Measurements from ENCODE around the gene ELOB. TPM values are rescaled to one million over a fixed set of nuclear protein-coding genes. Genes with fewer than 3 reads are reported as not detected.

The ELOB gene
- polyA plus RNA-seq, 2 donors = 361 to 887 TPM

DNA sequence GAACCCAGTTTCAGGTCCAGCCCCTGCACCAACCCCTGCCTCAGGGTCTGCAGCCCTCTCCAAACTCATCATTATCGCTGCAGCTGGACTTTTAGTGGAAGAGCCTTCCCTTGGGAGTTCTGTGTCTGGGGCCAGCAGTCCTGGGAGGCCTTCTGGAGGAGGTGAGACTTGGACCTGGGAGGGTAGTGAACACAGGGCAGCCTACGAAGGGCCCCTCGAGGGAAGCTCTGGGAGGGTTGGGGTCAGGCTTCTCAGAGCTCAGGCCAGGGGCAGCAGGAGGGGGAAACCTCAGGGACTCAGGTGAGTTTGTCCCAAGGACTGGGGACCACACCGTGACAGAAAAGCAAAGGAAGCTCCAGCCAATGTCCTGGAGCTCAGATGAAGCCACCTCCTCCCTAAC is 35.9 kb downstream of the ELOB start:
- Histone ChIP-seq H3K9me3 (ENCODE audit: control insufficient read depth in 2 of 2, insufficient read depth in 1 of 2, low read depth in 1 of 2, low read length in 1 of 2) (no peaks in the 10 kb centered on the region), H3K27me3 (ENCODE audit: control insufficient read depth in 1 of 2, insufficient read depth in 2 of 2, low read length in 2 of 2) (no peaks in the 10 kb centered on the region), H3K4me3 (ENCODE audit: low read depth in 1 of 2, low read length in 2 of 2) (no peak overlapping the region), H3K4me1 (ENCODE audit: control insufficient read depth in 2 of 2, insufficient read depth in 2 of 2, low read length in 1 of 2) (peaks cover 0 to 4% of the 10 kb centered on the region in 2 donors), H3K27ac (ENCODE audit: low read depth in 2 of 2, low read length in 1 of 2) (no peak overlapping the region), H3K36me3 (ENCODE audit: control insufficient read depth in 2 of 2, insufficient read depth in 2 of 2, low read length in 1 of 2) (no peaks in the 10 kb centered on the region)
- 92 to 94% methylated on average over 4 of the region's 4 CpGs for WGBS, 2 donors

DNA sequence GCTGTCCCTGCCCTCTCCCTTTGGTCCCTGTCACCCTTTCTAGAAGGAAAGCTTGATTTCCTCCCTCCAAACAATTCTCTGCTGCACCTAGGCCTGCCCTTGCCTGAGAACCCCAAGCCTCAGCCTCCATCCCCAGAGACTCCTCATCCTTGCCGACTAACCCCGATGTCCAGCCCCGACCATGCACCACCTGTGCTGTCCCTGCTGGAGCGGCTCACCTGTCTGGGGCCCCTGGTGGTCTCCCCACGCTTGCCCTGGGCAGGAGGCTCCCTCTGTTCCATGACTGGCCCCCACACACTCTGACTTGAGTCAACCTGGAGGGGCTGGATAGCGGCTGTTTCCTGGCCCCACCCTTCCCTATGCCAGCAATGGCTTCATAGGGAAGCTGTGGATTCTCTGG is 36.6 kb downstream of the ELOB start:
- WGBS, 2 donors = 84 to 90% methylated on average over 6 of the region's 6 CpGs
- Histone ChIP-seq H3K27ac (ENCODE audit: low read depth in 2 of 2, low read length in 1 of 2) (no peak overlapping the region), H3K9me3 (ENCODE audit: control insufficient read depth in 2 of 2, insufficient read depth in 1 of 2, low read depth in 1 of 2, low read length in 1 of 2) (no peaks in the 10 kb centered on the region), H3K36me3 (ENCODE audit: control insufficient read depth in 2 of 2, insufficient read depth in 2 of 2, low read length in 1 of 2) (no peaks in the 10 kb centered on the region), H3K4me1 (ENCODE audit: control insufficient read depth in 2 of 2, insufficient read depth in 2 of 2, low read length in 1 of 2) (peaks cover 0 to 4% of the 10 kb centered on the region in 2 donors), H3K27me3 (ENCODE audit: control insufficient read depth in 1 of 2, insufficient read depth in 2 of 2, low read length in 2 of 2) (no peaks in the 10 kb centered on the region), H3K4me3 (ENCODE audit: low read depth in 1 of 2, low read length in 2 of 2) (no peak overlapping the region)

GRCh38 chr16:2739625-2740430 is 37.3 kb downstream of the ELOB start:
- Histone ChIP-seq H3K27me3 (ENCODE audit: control insufficient read depth in 1 of 2, insufficient read depth in 2 of 2, low read length in 2 of 2) (no peaks in the 10 kb centered on the region), H3K4me1 (ENCODE audit: control insufficient read depth in 2 of 2, insufficient read depth in 2 of 2, low read length in 1 of 2) (peaks cover 0 to 4% of the 10 kb centered on the region in 2 donors), H3K36me3 (ENCODE audit: control insufficient read depth in 2 of 2, insufficient read depth in 2 of 2, low read length in 1 of 2) (no peaks in the 10 kb centered on the region), H3K9me3 (ENCODE audit: control insufficient read depth in 2 of 2, insufficient read depth in 1 of 2, low read depth in 1 of 2, low read length in 1 of 2) (no peaks in the 10 kb centered on the region), H3K4me3 (ENCODE audit: low read depth in 1 of 2, low read length in 2 of 2) (no peak overlapping the region), H3K27ac (ENCODE audit: low read depth in 2 of 2, low read length in 1 of 2) (no peak overlapping the region)
- 53 to 71% methylated on average over 8 of the region's 8 CpGs for WGBS, 2 donors

DNA sequence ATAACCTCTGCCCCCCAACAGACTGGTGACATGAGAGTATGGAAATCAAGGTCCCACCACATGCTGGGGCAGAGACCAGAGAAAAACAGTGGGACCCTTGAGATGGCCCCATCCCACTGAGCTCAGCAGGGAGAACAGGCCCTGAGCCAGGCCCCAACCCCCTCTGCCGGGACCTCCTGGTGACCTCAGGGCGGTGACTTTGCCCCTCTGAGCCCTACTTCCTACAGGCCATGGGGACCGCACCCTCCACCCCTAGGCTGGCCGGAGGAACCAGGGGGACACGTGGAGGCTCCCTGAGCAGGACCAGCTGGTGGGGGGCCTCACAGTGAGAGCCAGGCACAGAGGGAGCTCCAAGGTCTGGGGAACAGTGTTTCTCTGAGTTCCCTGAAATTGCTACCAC is 38.5 kb downstream of the ELOB start:
- Histone ChIP-seq H3K4me3 (ENCODE audit: low read depth in 1 of 2, low read length in 2 of 2) (no peak overlapping the region), H3K27me3 (ENCODE audit: control insufficient read depth in 1 of 2, insufficient read depth in 2 of 2, low read length in 2 of 2) (no peaks in the 10 kb centered on the region), H3K9me3 (ENCODE audit: control insufficient read depth in 2 of 2, insufficient read depth in 1 of 2, low read depth in 1 of 2, low read length in 1 of 2) (no peaks in the 10 kb centered on the region), H3K27ac (ENCODE audit: low read depth in 2 of 2, low read length in 1 of 2) (no peak overlapping the region), H3K4me1 (ENCODE audit: control insufficient read depth in 2 of 2, insufficient read depth in 2 of 2, low read length in 1 of 2) (peaks cover 0 to 4% of the 10 kb centered on the region in 2 donors), H3K36me3 (ENCODE audit: control insufficient read depth in 2 of 2, insufficient read depth in 2 of 2, low read length in 1 of 2) (no peaks in the 10 kb centered on the region)
- 72% methylated on average over 5 of the region's 5 CpGs for WGBS, 2 donors

DNA sequence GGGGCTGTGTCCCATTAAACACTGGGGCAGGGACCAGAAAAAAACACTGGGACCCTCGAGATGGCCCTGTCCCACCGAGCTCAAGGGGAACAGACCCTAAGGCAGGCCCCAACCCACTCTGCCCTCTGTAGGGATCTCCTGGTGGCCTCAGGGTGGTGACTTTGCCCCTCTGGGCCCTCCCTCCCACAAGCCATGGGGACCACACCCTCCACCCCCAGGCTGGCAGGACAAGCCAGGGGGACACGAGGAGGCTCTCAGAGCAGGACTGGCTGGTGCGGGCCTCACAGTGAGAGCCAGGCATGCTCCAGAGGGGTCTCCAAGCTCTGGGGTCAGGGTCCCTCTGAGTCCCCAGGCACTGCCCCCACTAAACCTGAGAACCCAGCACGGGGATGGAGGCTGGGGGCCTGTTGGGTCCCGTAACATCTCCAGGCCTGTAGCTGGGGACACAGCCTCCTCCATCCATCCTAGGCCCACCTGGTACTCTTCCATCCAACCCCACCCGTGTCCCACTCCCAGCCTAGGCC is 39.1 kb downstream of the ELOB start:
- Histone ChIP-seq H3K27ac (ENCODE audit: low read depth in 2 of 2, low read length in 1 of 2) (no peak overlapping the region), H3K36me3 (ENCODE audit: control insufficient read depth in 2 of 2, insufficient read depth in 2 of 2, low read length in 1 of 2) (no peaks in the 10 kb centered on the region), H3K27me3 (ENCODE audit: control insufficient read depth in 1 of 2, insufficient read depth in 2 of 2, low read length in 2 of 2) (no peaks in the 10 kb centered on the region), H3K4me1 (ENCODE audit: control insufficient read depth in 2 of 2, insufficient read depth in 2 of 2, low read length in 1 of 2) (peaks cover 0 to 4% of the 10 kb centered on the region in 2 donors), H3K4me3 (ENCODE audit: low read depth in 1 of 2, low read length in 2 of 2) (no peak overlapping the region), H3K9me3 (ENCODE audit: control insufficient read depth in 2 of 2, insufficient read depth in 1 of 2, low read depth in 1 of 2, low read length in 1 of 2) (no peaks in the 10 kb centered on the region)
- 70 to 83% methylated on average over 7 of the region's 7 CpGs for WGBS, 2 donors

GRCh38 chr16:2737238-2737605 is 39.9 kb downstream of the ELOB start:
- Histone ChIP-seq H3K27ac (ENCODE audit: low read depth in 2 of 2, low read length in 1 of 2) (no peak overlapping the region), H3K4me3 (ENCODE audit: low read depth in 1 of 2, low read length in 2 of 2) (no peak overlapping the region), H3K4me1 (ENCODE audit: control insufficient read depth in 2 of 2, insufficient read depth in 2 of 2, low read length in 1 of 2) (peaks cover 0 to 4% of the 10 kb centered on the region in 2 donors), H3K9me3 (ENCODE audit: control insufficient read depth in 2 of 2, insufficient read depth in 1 of 2, low read depth in 1 of 2, low read length in 1 of 2) (no peaks in the 10 kb centered on the region), H3K36me3 (ENCODE audit: control insufficient read depth in 2 of 2, insufficient read depth in 2 of 2, low read length in 1 of 2) (no peaks in the 10 kb centered on the region), H3K27me3 (ENCODE audit: control insufficient read depth in 1 of 2, insufficient read depth in 2 of 2, low read length in 2 of 2) (no peaks in the 10 kb centered on the region)
- 80 to 86% methylated on average over 5 of the region's 5 CpGs for WGBS, 2 donors

GRCh38 chr16:2736476-2737237 is 40.4 kb downstream of the ELOB start:
- Histone ChIP-seq H3K9me3 (ENCODE audit: control insufficient read depth in 2 of 2, insufficient read depth in 1 of 2, low read depth in 1 of 2, low read length in 1 of 2) (no peaks in the 10 kb centered on the region), H3K4me3 (ENCODE audit: low read depth in 1 of 2, low read length in 2 of 2) (no peak overlapping the region), H3K27me3 (ENCODE audit: control insufficient read depth in 1 of 2, insufficient read depth in 2 of 2, low read length in 2 of 2) (no peaks in the 10 kb centered on the region), H3K27ac (ENCODE audit: low read depth in 2 of 2, low read length in 1 of 2) (no peak overlapping the region), H3K36me3 (ENCODE audit: control insufficient read depth in 2 of 2, insufficient read depth in 2 of 2, low read length in 1 of 2) (no peaks in the 10 kb centered on the region), H3K4me1 (ENCODE audit: control insufficient read depth in 2 of 2, insufficient read depth in 2 of 2, low read length in 1 of 2) (peaks cover 0 to 4% of the 10 kb centered on the region in 2 donors)
- 92 to 93% methylated on average over 11 of the region's 11 CpGs for WGBS, 2 donors

- H3K4me1 ChIP-seq (ENCODE audit: control insufficient read depth in 2 of 2, insufficient read depth in 2 of 2, low read length in 1 of 2) = no peaks in the 10 kb centered on the region
- no peaks in the 10 kb centered on the region for H3K9me3 ChIP-seq (ENCODE audit: control insufficient read depth in 2 of 2, insufficient read depth in 1 of 2, low read depth in 1 of 2, low read length in 1 of 2)
- H3K27ac ChIP-seq (ENCODE audit: low read depth in 2 of 2, low read length in 1 of 2) = no peak overlapping the region
- H3K36me3 ChIP-seq (ENCODE audit: control insufficient read depth in 2 of 2, insufficient read depth in 2 of 2, low read length in 1 of 2) = no peaks in the 10 kb centered on the region
- no peak overlapping the region for H3K4me3 ChIP-seq (ENCODE audit: low read depth in 1 of 2, low read length in 2 of 2)
- H3K27me3 ChIP-seq (ENCODE audit: control insufficient read depth in 1 of 2, insufficient read depth in 2 of 2, low read length in 2 of 2) = no peaks in the 10 kb centered on the region
- 72 to 76% methylated on average over 10 of the region's 10 CpGs for WGBS, 2 donors
These were observed 42.1 kb downstream of the ELOB start for GRCh38 chr16:2734844-2735515.

GRCh38 chr16:2728034-2728433 is 49.0 kb downstream of the ELOB start:
- H3K4me1 ChIP-seq (ENCODE audit: control insufficient read depth in 2 of 2, insufficient read depth in 2 of 2, low read length in 1 of 2) = no peaks in the 10 kb centered on the region
- no peak overlapping the region for H3K4me3 ChIP-seq (ENCODE audit: low read depth in 1 of 2, low read length in 2 of 2)
- H3K36me3 ChIP-seq (ENCODE audit: control insufficient read depth in 2 of 2, insufficient read depth in 2 of 2, low read length in 1 of 2) = no peaks in the 10 kb centered on the region
- H3K9me3 ChIP-seq (ENCODE audit: control insufficient read depth in 2 of 2, insufficient read depth in 1 of 2, low read depth in 1 of 2, low read length in 1 of 2) = no peaks in the 10 kb centered on the region
- no peaks in the 10 kb centered on the region for H3K27me3 ChIP-seq (ENCODE audit: control insufficient read depth in 1 of 2, insufficient read depth in 2 of 2, low read length in 2 of 2)
- WGBS, 2 donors = 86% methylated on average over 7 of the region's 7 CpGs
- H3K27ac ChIP-seq (ENCODE audit: low read depth in 2 of 2, low read length in 1 of 2) = no peak overlapping the region
